Measurements from ENCODE around the gene PEX11G.

Gene PEX11G

DNA sequence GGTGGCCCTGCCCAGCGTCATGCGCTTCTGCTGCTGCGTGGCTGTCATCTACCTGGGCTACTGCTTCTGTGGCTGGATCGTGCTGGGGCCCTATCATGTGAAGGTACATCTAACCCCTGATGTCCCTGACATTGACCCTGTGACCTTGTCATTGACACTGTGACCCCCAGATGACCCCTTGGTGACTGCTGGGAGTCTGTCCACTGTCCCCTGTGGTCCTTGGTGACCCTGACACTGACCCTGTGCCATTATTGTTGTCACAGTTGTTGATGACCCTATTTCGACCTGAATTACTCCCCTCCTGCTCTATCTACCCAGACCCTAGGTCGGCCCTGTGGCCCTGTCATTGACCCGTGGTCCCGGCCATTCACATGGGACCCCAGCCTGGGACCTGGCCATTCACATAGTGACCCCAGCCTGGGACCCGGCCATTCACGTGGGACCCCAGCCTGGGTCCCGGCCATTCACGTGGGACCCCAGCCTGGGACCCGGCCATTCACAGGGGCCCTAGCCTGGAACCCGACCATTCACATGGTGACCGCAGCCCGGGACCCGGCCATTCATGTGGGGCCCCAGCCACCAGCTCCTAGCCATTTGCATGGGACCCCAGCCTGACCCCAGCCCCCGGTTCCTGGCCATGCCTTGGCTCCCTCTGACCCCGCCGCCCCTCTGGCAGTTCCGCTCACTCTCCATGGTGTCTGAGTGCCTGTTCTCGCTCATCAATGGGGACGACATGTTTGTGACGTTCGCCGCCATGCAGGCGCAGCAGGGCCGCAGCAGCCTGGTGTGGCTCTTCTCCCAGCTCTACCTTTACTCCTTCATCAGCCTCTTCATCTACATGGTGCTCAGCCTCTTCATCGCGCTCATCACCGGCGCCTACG is 41.0 kb upstream of the PEX11G start:
- H3K9me2 ChIP-seq (replicated peaks; ENCODE audit: control insufficient read depth, low read length): no peaks in the 10 kb centered on the region
- no peak overlapping the region for H3K27ac ChIP-seq (ENCODE audit: low read depth, low read length)
- H3K36me3 ChIP-seq (ENCODE audit: control insufficient read depth, low read length): no peaks in the 10 kb centered on the region
- no peaks in the 10 kb centered on the region for H3K79me2 ChIP-seq (ENCODE audit: control insufficient read depth, low read length)
- H3K27me3 ChIP-seq (ENCODE audit: control insufficient read depth, low read length): no peaks in the 10 kb centered on the region
- H3F3A ChIP-seq (ENCODE audit: control insufficient read depth, insufficient read depth): no peaks in the 10 kb centered on the region
- TF ChIP-seq, protein P1, sequence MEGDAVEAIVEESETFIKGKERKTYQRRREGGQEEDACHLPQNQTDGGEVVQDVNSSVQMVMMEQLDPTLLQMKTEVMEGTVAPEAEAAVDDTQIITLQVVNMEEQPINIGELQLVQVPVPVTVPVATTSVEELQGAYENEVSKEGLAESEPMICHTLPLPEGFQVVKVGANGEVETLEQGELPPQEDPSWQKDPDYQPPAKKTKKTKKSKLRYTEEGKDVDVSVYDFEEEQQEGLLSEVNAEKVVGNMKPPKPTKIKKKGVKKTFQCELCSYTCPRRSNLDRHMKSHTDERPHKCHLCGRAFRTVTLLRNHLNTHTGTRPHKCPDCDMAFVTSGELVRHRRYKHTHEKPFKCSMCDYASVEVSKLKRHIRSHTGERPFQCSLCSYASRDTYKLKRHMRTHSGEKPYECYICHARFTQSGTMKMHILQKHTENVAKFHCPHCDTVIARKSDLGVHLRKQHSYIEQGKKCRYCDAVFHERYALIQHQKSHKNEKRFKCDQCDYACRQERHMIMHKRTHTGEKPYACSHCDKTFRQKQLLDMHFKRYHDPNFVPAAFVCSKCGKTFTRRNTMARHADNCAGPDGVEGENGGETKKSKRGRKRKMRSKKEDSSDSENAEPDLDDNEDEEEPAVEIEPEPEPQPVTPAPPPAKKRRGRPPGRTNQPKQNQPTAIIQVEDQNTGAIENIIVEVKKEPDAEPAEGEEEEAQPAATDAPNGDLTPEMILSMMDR (IDR thresholded peaks at IDR 0.05; ENCODE audit: low read depth, low read length, poor library complexity, severe bottlenecking): no peak
- TF ChIP-seq EZH2phosphoT487 (IDR thresholded peaks at IDR 0.05; ENCODE audit: borderline replicate concordance, low read length): no peak
- peaks cover 11% of the 10 kb centered on the region for H3K4me1 ChIP-seq (ENCODE audit: control insufficient read depth, low read length)
- no peak overlapping the region for H3K4me3 ChIP-seq (ENCODE audit: low read length)
- H3K4me2 ChIP-seq (ENCODE audit: low read length): no peak overlapping the region
- H3K9me3 ChIP-seq (ENCODE audit: control insufficient read depth, insufficient read depth, low read length): no peaks in the 10 kb centered on the region
- H4K20me1 ChIP-seq (ENCODE audit: control insufficient read depth, insufficient read depth, low read depth, low read length): no peaks in the 10 kb centered on the region

DNA sequence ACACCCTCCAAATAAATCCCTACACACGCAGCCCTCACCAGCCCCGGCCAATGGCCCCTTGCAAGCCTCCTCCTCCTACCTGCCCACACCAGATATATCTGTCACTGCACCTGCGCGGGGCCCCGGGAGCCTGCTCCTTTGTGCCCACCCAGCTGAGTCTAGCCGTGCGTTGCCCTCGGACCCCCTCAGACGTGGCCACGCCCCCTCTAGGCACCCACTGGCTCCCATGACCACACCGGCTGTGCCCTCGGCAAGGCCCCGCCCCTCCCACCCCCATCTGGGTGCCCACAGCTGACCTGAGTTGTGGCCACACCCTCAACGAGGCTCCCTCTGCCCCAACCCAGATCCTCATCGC is 40.4 kb upstream of the PEX11G start:
- no peak overlapping the region for H3K27ac ChIP-seq (ENCODE audit: low read depth, low read length)
- no peaks in the 10 kb centered on the region for H3K9me3 ChIP-seq (ENCODE audit: control insufficient read depth, insufficient read depth, low read length)
- no peaks in the 10 kb centered on the region for H3K79me2 ChIP-seq (ENCODE audit: control insufficient read depth, low read length)
- H3K27me3 ChIP-seq (ENCODE audit: control insufficient read depth, low read length): no peaks in the 10 kb centered on the region
- no peak overlapping the region for H3K4me3 ChIP-seq (ENCODE audit: low read length)
- H3K36me3 ChIP-seq (ENCODE audit: control insufficient read depth, low read length): no peaks in the 10 kb centered on the region
- no peaks in the 10 kb centered on the region for H3K9me2 ChIP-seq (replicated peaks; ENCODE audit: control insufficient read depth, low read length)
- H3K4me1 ChIP-seq (ENCODE audit: control insufficient read depth, low read length): peaks cover 7% of the 10 kb centered on the region
- TF ChIP-seq, protein P1 (IDR thresholded peaks at IDR 0.05; ENCODE audit: low read depth, low read length, poor library complexity, severe bottlenecking): no peak
- no peak overlapping the region for H3K4me2 ChIP-seq (ENCODE audit: low read length)
- no peaks in the 10 kb centered on the region for H4K20me1 ChIP-seq (ENCODE audit: control insufficient read depth, insufficient read depth, low read depth, low read length)
- H3F3A ChIP-seq (ENCODE audit: control insufficient read depth, insufficient read depth): no peaks in the 10 kb centered on the region

GRCh38 chr19:7528522-7529245 is 39.8 kb upstream of the PEX11G start:
- Histone ChIP-seq H3K27me3 (ENCODE audit: control insufficient read depth, low read length) (no peaks in the 10 kb centered on the region), H3K9me3 (ENCODE audit: control insufficient read depth, insufficient read depth, low read length) (no peaks in the 10 kb centered on the region), H3K4me2 (ENCODE audit: low read length) (no peak overlapping the region), H3K9me2 (replicated peaks; ENCODE audit: control insufficient read depth, low read length) (no peaks in the 10 kb centered on the region), H3K27ac (ENCODE audit: low read depth, low read length) (no peak overlapping the region), H3F3A (ENCODE audit: control insufficient read depth, insufficient read depth) (no peaks in the 10 kb centered on the region), H3K4me3 (ENCODE audit: low read length) (no peak overlapping the region), H4K20me1 (ENCODE audit: control insufficient read depth, insufficient read depth, low read depth, low read length) (no peaks in the 10 kb centered on the region), H3K4me1 (ENCODE audit: control insufficient read depth, low read length) (peaks cover 4% of the 10 kb centered on the region), H3K36me3 (ENCODE audit: control insufficient read depth, low read length) (no peaks in the 10 kb centered on the region), H3K79me2 (ENCODE audit: control insufficient read depth, low read length) (no peaks in the 10 kb centered on the region)
- TF ChIP-seq, protein P1 (IDR thresholded peaks at IDR 0.05; ENCODE audit: low read depth, low read length, poor library complexity, severe bottlenecking): no peak
- TF ChIP-seq EZH2phosphoT487 (IDR thresholded peaks at IDR 0.05; ENCODE audit: borderline replicate concordance, low read length): no peak
